A673 (cell line): Measurements from ENCODE around the gene NPC1. TPM values are rescaled to one million over a fixed set of nuclear protein-coding genes. Genes with fewer than 3 reads are reported as not detected.

ENCODE experiments used
- BruUV-seq: library from RNA; stranded (reverse); fragments of 400-500 nt; replicated peaks from 2 replicates; lab custom pipeline; 2021; lab: Mats Ljungman, UMichigan
- CTCF ChIA-PET: fragments of 300-600 bp; sonication (Branson Sonifier 250); formaldehyde crosslinking; loops from one replicate; lab custom pipeline; 2022; ENCODE audit warnings: antibody characterized with exemption; lab: Charles Lee
- POLR2A ChIA-PET: fragments of 300-600 bp; sonication (Branson Sonifier 250); formaldehyde crosslinking; loops from one replicate; lab custom pipeline; 2022; ENCODE audit warnings: antibody characterized with exemption; ENCODE audit not compliant: low non-redundant PET; lab: Charles Lee
- DNase-seq: peaks from one replicate; pipeline ENCODE4 v3.0.0-alpha.2; 2015; ENCODE audit warnings: low spot score
- H3K27ac ChIP-seq: fragments of 200-600 bp; sonication (generic); 2 replicates; pipeline ENCODE4 v1.5.1; 2016; ENCODE audit warnings: mixed run types, low read depth, mild to moderate bottlenecking, mixed read lengths, antibody characterized with exemption, low read length; ENCODE audit not compliant: poor library complexity, severe bottlenecking
- H3K27me3 ChIP-seq: fragments of 200-600 bp; sonication (generic); replicated peaks from 2 replicates; pipeline ENCODE4 v1.6.1; 2017; ENCODE audit warnings: mixed run types, low read depth, mild to moderate bottlenecking, mixed read lengths, antibody characterized with exemption, low read length; ENCODE audit not compliant: insufficient read depth, poor library complexity
- H3K36me3 ChIP-seq: fragments of 200-600 bp; sonication (generic); 2 replicates; pipeline ENCODE4 v1.6.1; 2016; ENCODE audit warnings: mixed run types, mild to moderate bottlenecking, mixed read lengths, antibody characterized with exemption, low read length; ENCODE audit not compliant: insufficient read depth, poor library complexity, severe bottlenecking
- H3K4me1 ChIP-seq: fragments of 200-600 bp; sonication (generic); 2 replicates; pipeline ENCODE4 v1.6.1; 2017; ENCODE audit warnings: mixed run types, mild to moderate bottlenecking, mixed read lengths, antibody characterized with exemption, low read length; ENCODE audit not compliant: insufficient read depth, poor library complexity, severe bottlenecking
- H3K4me3 ChIP-seq: fragments of 200-600 bp; sonication (generic); 2 replicates; pipeline ENCODE4 v1.5.1; 2016; ENCODE audit warnings: low read depth, mixed run types, mild to moderate bottlenecking, mixed read lengths, low read length; ENCODE audit not compliant: poor library complexity, severe bottlenecking
- H3K9me3 ChIP-seq: fragments of 200-600 bp; sonication (generic); 2 replicates; pipeline ENCODE4 v1.6.1; 2016; ENCODE audit warnings: mixed run types, low read depth, mild to moderate bottlenecking, mixed read lengths, antibody characterized with exemption, low read length; ENCODE audit not compliant: poor library complexity, severe bottlenecking
- CTCF ChIP-seq: fragments of 300-800, 200-600 bp; sonication (generic); conservative IDR thresholded peaks from 2 replicates; pipeline ENCODE4 v1.5.1; 2017; ENCODE audit warnings: low read depth, mild to moderate bottlenecking, antibody characterized with exemption, low read length, moderate library complexity, mixed read lengths
- EZH2 ChIP-seq: fragments of 200-600 bp; sonication (generic); IDR thresholded peaks from 2 replicates; pipeline ENCODE4 v1.6.1; 2017; ENCODE audit warnings: borderline replicate concordance, low read depth, mild to moderate bottlenecking, mixed read lengths, antibody characterized with exemption, low read length; ENCODE audit not compliant: poor library complexity, severe bottlenecking
- intact Hi-C: fragments of 100-400 bp; cut with micrococcal nuclease; formaldehyde crosslinking; loops from one replicate; pipeline ENCODE4 v1.10.0; 2022; ENCODE audit not compliant: unreplicated experiment
- total RNA-seq: library from RNA; stranded (reverse); gene quantifications from 2 replicates; pipeline ENCODE4 v1.2.3, GENCODE V29; 2021

Gene NPC1
- total RNA-seq, 1 experiment from 2014 or later = 53.0 TPM

GRCh38 chr18:23595591-23595990, 9.3 kb upstream of the NPC1 start:
- ChIA-PET CTCF (no interaction called here), POLR2A (no interaction called here)
- Histone ChIP-seq H3K27me3 (no peaks in the 10 kb centered on the region), H3K4me3 (no peak overlapping the region), H3K36me3 (no peaks in the 10 kb centered on the region), H3K27ac (no peak overlapping the region), H3K9me3 (no peaks in the 10 kb centered on the region), H3K4me1 (no peaks in the 10 kb centered on the region)
- BruUV-seq = no TSS peak
- TF ChIP-seq EZH2 = no peak
- no peak for DNase-seq
- intact Hi-C loops = no loop called here

- TF ChIP-seq CTCF = no peak
- no peak for TF ChIP-seq EZH2
- CTCF ChIA-PET = no interaction called here
- BruUV-seq = no TSS peak
- H3K4me1 ChIP-seq = no peaks in the 10 kb centered on the region
- H3K9me3 ChIP-seq = no peaks in the 10 kb centered on the region
- H3K4me3 ChIP-seq = no peak overlapping the region
- H3K27me3 ChIP-seq = no peaks in the 10 kb centered on the region
- POLR2A ChIA-PET = no interaction called here
- intact Hi-C loops = no loop called here
- no peak overlapping the region for H3K27ac ChIP-seq
- H3K36me3 ChIP-seq = no peaks in the 10 kb centered on the region
- no peak for DNase-seq
These were observed 7.4 kb upstream of the NPC1 start for GRCh38 chr18:23593720-23594119.

GRCh38 chr18:23592911-23593310, 6.6 kb upstream of the NPC1 start:
- H3K4me3 ChIP-seq = no peak overlapping the region
- intact Hi-C loops = no loop called here
- H3K4me1 ChIP-seq = no peaks in the 10 kb centered on the region
- TF ChIP-seq EZH2 = no peak
- TF ChIP-seq CTCF = no peak
- no peaks in the 10 kb centered on the region for H3K36me3 ChIP-seq
- ChIA-PET CTCF (no interaction called here), POLR2A (no interaction called here)
- H3K27me3 ChIP-seq = no peaks in the 10 kb centered on the region
- H3K9me3 ChIP-seq = no peaks in the 10 kb centered on the region
- DNase-seq = no peak
- no TSS peak for BruUV-seq
- H3K27ac ChIP-seq = no peak overlapping the region

GRCh38 chr18:23591011-23591410, 4.7 kb upstream of the NPC1 start:
- H3K4me1 ChIP-seq = peaks cover 5% of the 10 kb centered on the region
- no TSS peak for BruUV-seq
- ChIA-PET POLR2A (interaction anchor here (0.7 kb wide), 1 partner anchor 807 kb away, joined by 5 read pairs; the partner anchor contains the start of gene OSBPL1A), CTCF (no interaction called here)
- no peaks in the 10 kb centered on the region for H3K9me3 ChIP-seq
- intact Hi-C loops = no loop called here
- no peak for DNase-seq
- no peak overlapping the region for H3K27ac ChIP-seq
- H3K4me3 ChIP-seq = no peak overlapping the region
- no peaks in the 10 kb centered on the region for H3K36me3 ChIP-seq
- TF ChIP-seq CTCF (no peak), EZH2 (no peak)
- no peaks in the 10 kb centered on the region for H3K27me3 ChIP-seq
